Measurements from ENCODE around the gene TGFBR1.

TGFBR1 gene

DNA sequence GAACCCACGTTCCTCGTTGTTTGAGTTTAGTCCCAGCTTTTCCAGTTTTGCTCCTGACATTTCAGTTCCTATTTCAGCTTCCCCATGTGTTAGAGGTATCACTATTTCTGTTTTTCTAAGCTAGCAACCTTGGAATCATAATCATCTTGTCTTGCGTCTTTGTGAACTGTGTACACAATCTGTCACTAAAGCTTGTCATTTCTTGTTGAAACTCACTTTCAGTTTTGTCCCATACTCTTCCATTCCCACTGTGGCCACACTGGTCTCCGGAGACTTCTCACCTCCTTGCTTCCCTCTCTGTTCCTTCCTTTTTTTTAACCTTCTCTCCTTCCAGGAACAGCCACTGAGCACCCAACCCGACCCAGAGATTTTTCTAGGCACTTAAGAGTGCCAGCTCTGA lies 36.9 kb downstream of the TGFBR1 start:
- Histone ChIP-seq H3K4me3 (ENCODE audit: low read depth in 1 of 2, low read length in 2 of 2) (no peak overlapping the region), H3K79me2 (ENCODE audit: insufficient read depth, low read length) (no peaks in the 10 kb centered on the region), H3K36me3 (ENCODE audit: insufficient read depth, low read length) (peaks cover 52% of the 10 kb centered on the region), H3K4me2 (ENCODE audit: insufficient read depth, low read length) (no peak overlapping the region), H3K27me3 (ENCODE audit: insufficient read depth, low read length, poor library complexity) (no peaks in the 10 kb centered on the region), H3K9ac (ENCODE audit: low read depth, low read length) (no peak overlapping the region), H4K20me1 (ENCODE audit: insufficient read depth, low read length) (no peaks in the 10 kb centered on the region), H3K9me3 (ENCODE audit: insufficient read depth, low read length, severe bottlenecking) (no peaks in the 10 kb centered on the region), H2AFZ (ENCODE audit: low read depth, low read length) (no peak overlapping the region), H3K4me1 (ENCODE audit: insufficient read depth, low read length) (no peaks in the 10 kb centered on the region), H3K27ac (ENCODE audit: low read length) (no peak overlapping the region)
- ATAC-seq (ENCODE audit: insufficient read depth, low read depth) (no peak), DNase-seq (no peak)
- TF ChIP-seq, protein P1, sequence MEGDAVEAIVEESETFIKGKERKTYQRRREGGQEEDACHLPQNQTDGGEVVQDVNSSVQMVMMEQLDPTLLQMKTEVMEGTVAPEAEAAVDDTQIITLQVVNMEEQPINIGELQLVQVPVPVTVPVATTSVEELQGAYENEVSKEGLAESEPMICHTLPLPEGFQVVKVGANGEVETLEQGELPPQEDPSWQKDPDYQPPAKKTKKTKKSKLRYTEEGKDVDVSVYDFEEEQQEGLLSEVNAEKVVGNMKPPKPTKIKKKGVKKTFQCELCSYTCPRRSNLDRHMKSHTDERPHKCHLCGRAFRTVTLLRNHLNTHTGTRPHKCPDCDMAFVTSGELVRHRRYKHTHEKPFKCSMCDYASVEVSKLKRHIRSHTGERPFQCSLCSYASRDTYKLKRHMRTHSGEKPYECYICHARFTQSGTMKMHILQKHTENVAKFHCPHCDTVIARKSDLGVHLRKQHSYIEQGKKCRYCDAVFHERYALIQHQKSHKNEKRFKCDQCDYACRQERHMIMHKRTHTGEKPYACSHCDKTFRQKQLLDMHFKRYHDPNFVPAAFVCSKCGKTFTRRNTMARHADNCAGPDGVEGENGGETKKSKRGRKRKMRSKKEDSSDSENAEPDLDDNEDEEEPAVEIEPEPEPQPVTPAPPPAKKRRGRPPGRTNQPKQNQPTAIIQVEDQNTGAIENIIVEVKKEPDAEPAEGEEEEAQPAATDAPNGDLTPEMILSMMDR (IDR thresholded peaks at IDR 0.05; ENCODE audit: borderline replicate concordance, extremely low read depth, low read length, poor library complexity, severe bottlenecking): no peak
- TF ChIP-seq EZH2 (IDR thresholded peaks at IDR 0.05; ENCODE audit: borderline replicate concordance, low read depth, low read length, severe bottlenecking): no peak

DNA sequence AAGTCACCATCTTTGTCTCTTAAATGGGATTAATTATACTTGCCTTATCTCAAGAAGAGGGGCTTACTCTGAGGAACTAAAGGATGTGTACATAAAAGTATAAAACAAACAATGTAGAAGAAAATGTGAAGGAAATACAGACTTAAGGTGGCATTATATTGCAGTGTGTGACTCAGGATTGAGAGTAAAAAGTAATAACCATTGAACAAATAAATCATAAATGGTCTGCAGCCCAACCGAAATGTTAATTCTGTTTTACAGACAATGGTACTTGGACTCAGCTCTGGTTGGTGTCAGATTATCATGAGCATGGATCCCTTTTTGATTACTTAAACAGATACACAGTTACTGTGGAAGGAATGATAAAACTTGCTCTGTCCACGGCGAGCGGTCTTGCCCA lies 37.4 kb downstream of the TGFBR1 start:
- no peaks in the 10 kb centered on the region for H3K27me3 ChIP-seq (ENCODE audit: insufficient read depth, low read length, poor library complexity)
- H3K4me2 ChIP-seq (ENCODE audit: insufficient read depth, low read length): no peak overlapping the region
- no peak overlapping the region for H3K27ac ChIP-seq (ENCODE audit: low read length)
- no peak overlapping the region for H3K9ac ChIP-seq (ENCODE audit: low read depth, low read length)
- H3K4me1 ChIP-seq (ENCODE audit: insufficient read depth, low read length): no peaks in the 10 kb centered on the region
- no peaks in the 10 kb centered on the region for H3K79me2 ChIP-seq (ENCODE audit: insufficient read depth, low read length)
- no peaks in the 10 kb centered on the region for H3K9me3 ChIP-seq (ENCODE audit: insufficient read depth, low read length, severe bottlenecking)
- TF ChIP-seq, protein P1 (IDR thresholded peaks at IDR 0.05; ENCODE audit: borderline replicate concordance, extremely low read depth, low read length, poor library complexity, severe bottlenecking): no peak
- TF ChIP-seq EZH2 (IDR thresholded peaks at IDR 0.05; ENCODE audit: borderline replicate concordance, low read depth, low read length, severe bottlenecking): no peak
- DNase-seq (no peak), ATAC-seq (ENCODE audit: insufficient read depth, low read depth) (no peak)
- no peaks in the 10 kb centered on the region for H4K20me1 ChIP-seq (ENCODE audit: insufficient read depth, low read length)
- H3K4me3 ChIP-seq (ENCODE audit: low read depth in 1 of 2, low read length in 2 of 2): no peak overlapping the region
- peaks cover 56% of the 10 kb centered on the region for H3K36me3 ChIP-seq (ENCODE audit: insufficient read depth, low read length)
- no peak overlapping the region for H2AFZ ChIP-seq (ENCODE audit: low read depth, low read length)

DNA sequence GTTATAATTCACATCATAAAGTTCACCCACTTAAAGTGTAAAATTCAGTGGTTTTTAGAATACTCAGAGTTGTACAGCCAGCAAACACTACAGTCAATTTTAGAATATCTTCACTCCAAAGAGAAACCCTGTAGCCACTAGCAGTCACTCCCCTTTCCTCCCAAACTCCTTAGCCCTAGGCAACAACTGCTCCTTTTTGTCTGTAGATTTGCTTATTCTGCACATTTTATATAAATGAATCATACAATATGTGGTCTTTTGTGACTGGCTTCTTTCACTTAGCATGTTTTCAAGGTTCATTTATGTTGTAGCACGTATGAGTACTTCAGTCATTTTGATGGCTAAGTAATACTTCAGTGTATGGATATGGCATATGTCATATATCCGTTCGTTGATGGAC lies 38.7 kb downstream of the TGFBR1 start:
- Histone ChIP-seq H3K27me3 (ENCODE audit: insufficient read depth, low read length, poor library complexity) (no peaks in the 10 kb centered on the region), H3K79me2 (ENCODE audit: insufficient read depth, low read length) (no peaks in the 10 kb centered on the region), H3K9me3 (ENCODE audit: insufficient read depth, low read length, severe bottlenecking) (no peaks in the 10 kb centered on the region), H3K4me3 (ENCODE audit: low read depth in 1 of 2, low read length in 2 of 2) (no peak overlapping the region), H4K20me1 (ENCODE audit: insufficient read depth, low read length) (no peaks in the 10 kb centered on the region), H2AFZ (ENCODE audit: low read depth, low read length) (no peak overlapping the region), H3K4me1 (ENCODE audit: insufficient read depth, low read length) (no peaks in the 10 kb centered on the region), H3K36me3 (ENCODE audit: insufficient read depth, low read length) (peaks cover 64% of the 10 kb centered on the region), H3K9ac (ENCODE audit: low read depth, low read length) (no peak overlapping the region), H3K4me2 (ENCODE audit: insufficient read depth, low read length) (no peak overlapping the region), H3K27ac (ENCODE audit: low read length) (no peak overlapping the region)
- no peak for DNase-seq
- ATAC-seq (ENCODE audit: insufficient read depth, low read depth): no peak
- TF ChIP-seq, protein P1 (IDR thresholded peaks at IDR 0.05; ENCODE audit: borderline replicate concordance, extremely low read depth, low read length, poor library complexity, severe bottlenecking): no peak
- no peak for TF ChIP-seq EZH2 (IDR thresholded peaks at IDR 0.05; ENCODE audit: borderline replicate concordance, low read depth, low read length, severe bottlenecking)

DNA sequence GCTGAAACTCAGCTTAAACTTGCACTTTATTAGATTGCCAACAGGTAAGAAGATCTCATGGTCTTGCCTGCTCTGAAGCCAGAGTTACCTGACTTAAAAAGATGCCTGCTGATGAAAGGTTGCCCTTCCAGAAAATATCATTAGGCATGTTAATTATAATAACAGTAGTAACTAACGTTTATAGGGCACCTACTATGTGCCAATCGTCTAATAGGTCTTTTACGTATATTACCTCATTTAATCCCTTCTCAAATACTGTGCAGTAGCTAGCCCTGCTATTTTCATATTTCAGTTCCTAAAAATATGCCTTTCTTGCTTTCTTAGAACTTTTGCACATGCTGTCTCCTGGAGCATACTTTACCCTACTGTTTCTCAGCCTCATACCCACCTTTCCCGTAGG lies 40.1 kb downstream of the TGFBR1 start:
- H3K4me2 ChIP-seq (ENCODE audit: insufficient read depth, low read length): no peak overlapping the region
- H3K4me1 ChIP-seq (ENCODE audit: insufficient read depth, low read length): no peaks in the 10 kb centered on the region
- no peak overlapping the region for H2AFZ ChIP-seq (ENCODE audit: low read depth, low read length)
- no peak for ATAC-seq (ENCODE audit: insufficient read depth, low read depth)
- no peak for DNase-seq
- H4K20me1 ChIP-seq (ENCODE audit: insufficient read depth, low read length): no peaks in the 10 kb centered on the region
- H3K27ac ChIP-seq (ENCODE audit: low read length): no peak overlapping the region
- H3K9me3 ChIP-seq (ENCODE audit: insufficient read depth, low read length, severe bottlenecking): no peaks in the 10 kb centered on the region
- no peaks in the 10 kb centered on the region for H3K79me2 ChIP-seq (ENCODE audit: insufficient read depth, low read length)
- H3K9ac ChIP-seq (ENCODE audit: low read depth, low read length): no peak overlapping the region
- no peaks in the 10 kb centered on the region for H3K27me3 ChIP-seq (ENCODE audit: insufficient read depth, low read length, poor library complexity)
- no peak overlapping the region for H3K4me3 ChIP-seq (ENCODE audit: low read depth in 1 of 2, low read length in 2 of 2)
- peaks cover 70% of the 10 kb centered on the region for H3K36me3 ChIP-seq (ENCODE audit: insufficient read depth, low read length)
- TF ChIP-seq, protein P1 (IDR thresholded peaks at IDR 0.05; ENCODE audit: borderline replicate concordance, extremely low read depth, low read length, poor library complexity, severe bottlenecking): no peak
- TF ChIP-seq EZH2 (IDR thresholded peaks at IDR 0.05; ENCODE audit: borderline replicate concordance, low read depth, low read length, severe bottlenecking): no peak
